Dendritic cell treated with granulocyte-macrophage colony-stimulating factor and Interleukin-4, amounts not matched to agents 40 ng/mL and 50 ng/mL, for 4 days (primary cell): ENCODE data around the gene PDLIM5.
"Not testable (repeated sequence)": the region's sequence is repeated elsewhere in the genome, so short reads cannot be mapped to it uniquely, and the experiment has no call there.

Experiments
- H3K27ac Mint-ChIP-seq: one replicate; pipeline ENCODE4 v1.8.0; 2022; ENCODE audit warnings: mild to moderate bottlenecking, mixed read lengths
- H3K27me3 Mint-ChIP-seq: one replicate; pipeline ENCODE4 v1.8.0; 2022; ENCODE audit warnings: mild to moderate bottlenecking, mixed read lengths
- H3K36me3 Mint-ChIP-seq: one replicate; pipeline ENCODE4 v1.8.0; 2022; ENCODE audit warnings: low read depth, mixed read lengths
- H3K4me1 Mint-ChIP-seq: one replicate; pipeline ENCODE4 v1.8.0; 2022; ENCODE audit warnings: low read depth, mixed read lengths
- H3K4me3 Mint-ChIP-seq: one replicate; pipeline ENCODE4 v1.8.0; 2022; ENCODE audit warnings: mild to moderate bottlenecking, moderate library complexity, mixed read lengths
- H3K9me3 Mint-ChIP-seq: one replicate; pipeline ENCODE4 v1.8.0; 2022; ENCODE audit warnings: mixed read lengths
- intact Hi-C: fragments of 100-400 bp; cut with micrococcal nuclease; formaldehyde crosslinking; loops from one replicate; pipeline ENCODE4 v1.15.0; 2022

PDLIM5 gene

DNA sequence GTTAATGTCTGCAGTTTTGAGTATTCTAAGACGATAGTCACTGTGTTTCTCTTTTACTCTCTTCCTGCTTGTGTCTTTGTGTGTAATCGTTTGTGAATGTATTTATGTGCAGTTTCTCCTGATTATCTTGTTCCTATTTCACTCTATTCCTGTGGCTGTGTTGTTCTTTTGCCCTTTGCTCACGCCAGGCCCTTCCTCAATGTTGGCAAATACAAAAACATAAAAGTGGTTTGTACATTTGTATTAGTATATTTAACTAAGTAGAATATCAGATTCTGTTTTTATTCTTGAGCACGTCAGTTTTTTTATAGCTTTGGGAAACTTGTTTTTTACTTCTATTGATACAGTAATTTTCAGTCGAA, 198.4 kb downstream of the PDLIM5 start:
- Mint-ChIP-seq H3K27me3 (no peaks in the 10 kb centered on the region), H3K27ac (no peak overlapping the region), H3K4me1 (no peaks in the 10 kb centered on the region), H3K9me3 (no peaks in the 10 kb centered on the region), H3K4me3 (no peak overlapping the region), H3K36me3 (peaks cover 61% of the 10 kb centered on the region)
- intact Hi-C loops, result no loop called here

DNA sequence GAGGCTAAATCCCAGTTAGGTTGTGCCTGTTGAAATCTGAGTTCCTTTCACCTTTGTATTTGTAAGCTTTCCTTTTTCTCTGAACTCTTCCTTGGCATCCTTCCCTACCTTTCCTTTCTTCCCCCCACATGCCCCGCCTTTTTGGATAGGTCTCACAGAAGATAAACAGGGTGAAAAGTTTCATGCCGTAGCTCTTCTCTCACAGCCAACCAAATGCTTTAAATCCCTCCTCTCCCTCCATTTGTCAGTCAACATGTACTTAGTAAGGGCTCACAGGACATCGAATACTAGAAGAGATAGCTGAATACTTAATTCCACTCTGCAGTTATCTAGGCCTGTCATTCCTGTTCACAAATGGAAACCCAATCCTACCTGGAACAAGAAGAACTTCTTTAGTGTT, 198.9 kb downstream of the PDLIM5 start:
- no peak overlapping the region for H3K4me3 Mint-ChIP-seq
- no peaks in the 10 kb centered on the region for H3K9me3 Mint-ChIP-seq
- H3K27ac Mint-ChIP-seq, result no peak overlapping the region
- intact Hi-C loops, result no loop called here
- H3K4me1 Mint-ChIP-seq, result no peaks in the 10 kb centered on the region
- H3K27me3 Mint-ChIP-seq, result no peaks in the 10 kb centered on the region
- H3K36me3 Mint-ChIP-seq, result peaks cover 55% of the 10 kb centered on the region

DNA sequence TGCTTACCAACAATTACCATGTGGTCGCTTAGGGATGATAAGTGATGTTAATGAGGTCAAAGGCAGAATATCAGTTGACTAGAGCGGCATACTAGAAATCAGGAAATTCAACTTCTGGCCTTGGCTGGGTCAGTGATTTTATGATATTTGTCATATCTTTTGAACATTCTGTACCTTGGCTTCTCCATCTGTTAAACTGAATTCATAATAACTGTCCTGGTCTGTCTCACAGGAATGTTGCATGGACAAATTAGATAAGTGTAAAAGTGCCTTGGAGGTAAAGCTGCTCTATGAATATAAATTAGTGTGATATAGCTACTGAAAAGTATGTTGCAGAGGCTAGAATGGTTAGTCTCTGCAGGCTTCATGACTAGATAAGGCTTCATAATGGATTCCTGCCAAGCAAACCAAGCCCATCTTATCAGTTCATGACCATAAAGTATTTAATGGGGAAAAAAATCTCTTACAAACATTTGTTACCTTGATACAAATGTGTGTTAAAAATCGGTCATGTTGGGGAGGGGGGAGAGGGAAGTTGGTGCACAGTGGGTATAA, 201.4 kb downstream of the PDLIM5 start:
- Mint-ChIP-seq H3K4me3 (no peak overlapping the region), H3K4me1 (no peaks in the 10 kb centered on the region), H3K27ac (no peak overlapping the region)

DNA sequence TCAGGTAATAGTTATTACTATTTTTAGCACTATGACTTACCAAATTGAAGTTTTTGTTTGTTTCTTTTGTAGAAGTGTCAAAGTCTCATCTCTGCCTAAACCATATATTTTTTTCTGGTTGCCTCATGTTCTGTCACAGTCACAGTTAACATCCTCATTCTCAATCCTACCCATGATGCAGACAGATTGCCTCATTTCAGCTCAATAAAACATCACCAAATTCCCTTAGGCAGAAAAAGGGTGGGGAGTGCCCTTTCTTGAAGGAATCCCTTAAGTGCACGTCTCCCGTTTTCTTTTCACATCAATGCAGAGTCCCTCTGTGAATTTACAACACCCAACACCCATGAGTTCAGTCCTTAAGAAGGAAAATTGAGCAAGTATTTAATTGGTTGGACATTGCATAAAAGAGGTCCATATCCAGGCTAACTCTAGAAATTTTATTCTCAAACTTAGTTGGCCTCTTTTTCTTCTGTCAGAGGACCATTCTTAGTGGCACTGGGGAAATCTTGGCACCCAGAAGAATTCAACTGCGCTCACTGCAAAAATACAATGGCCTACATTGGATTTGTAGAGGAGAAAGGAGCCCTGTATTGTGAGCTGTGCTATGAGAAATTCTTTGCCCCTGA, 202.4 kb downstream of the PDLIM5 start:
- no peaks in the 10 kb centered on the region for H3K27me3 Mint-ChIP-seq
- no peak overlapping the region for H3K27ac Mint-ChIP-seq
- intact Hi-C loops, result no loop called here
- H3K4me3 Mint-ChIP-seq, result no peak overlapping the region
- H3K4me1 Mint-ChIP-seq, result no peaks in the 10 kb centered on the region
- H3K9me3 Mint-ChIP-seq, result no peaks in the 10 kb centered on the region
- H3K36me3 Mint-ChIP-seq, result peaks cover 56% of the 10 kb centered on the region

More for the DNA sequence above, 201.4 kb downstream of the PDLIM5 start:
- Mint-ChIP-seq H3K36me3 (peaks cover 56% of the 10 kb centered on the region), H3K27me3 (no peaks in the 10 kb centered on the region), H3K9me3 (no peaks in the 10 kb centered on the region)
- intact Hi-C loops, result no loop called here

DNA sequence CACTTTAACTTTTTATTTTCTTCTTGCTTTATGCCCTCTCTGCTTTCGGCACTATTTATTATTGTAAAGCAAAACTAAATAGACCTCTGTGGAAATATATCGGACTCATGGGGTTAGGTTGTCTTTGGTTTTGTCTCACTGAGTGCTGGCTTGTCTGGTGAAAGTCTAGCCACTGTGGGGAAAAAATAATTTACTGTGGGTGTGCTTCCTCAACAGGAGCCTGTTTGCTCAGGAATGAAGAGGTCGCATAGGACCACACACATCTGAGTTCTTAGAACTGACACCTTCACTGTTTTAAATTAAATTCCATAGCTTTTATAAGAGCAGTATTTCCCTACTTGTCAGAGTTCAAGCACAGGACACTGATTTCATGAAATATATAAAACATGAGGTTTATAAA, 203.0 kb downstream of the PDLIM5 start:
- Mint-ChIP-seq H3K4me3 (no peak overlapping the region), H3K27me3 (no peaks in the 10 kb centered on the region), H3K27ac (no peak overlapping the region), H3K4me1 (no peaks in the 10 kb centered on the region), H3K36me3 (peaks cover 57% of the 10 kb centered on the region), H3K9me3 (no peaks in the 10 kb centered on the region)
- intact Hi-C loops, result no loop called here

DNA sequence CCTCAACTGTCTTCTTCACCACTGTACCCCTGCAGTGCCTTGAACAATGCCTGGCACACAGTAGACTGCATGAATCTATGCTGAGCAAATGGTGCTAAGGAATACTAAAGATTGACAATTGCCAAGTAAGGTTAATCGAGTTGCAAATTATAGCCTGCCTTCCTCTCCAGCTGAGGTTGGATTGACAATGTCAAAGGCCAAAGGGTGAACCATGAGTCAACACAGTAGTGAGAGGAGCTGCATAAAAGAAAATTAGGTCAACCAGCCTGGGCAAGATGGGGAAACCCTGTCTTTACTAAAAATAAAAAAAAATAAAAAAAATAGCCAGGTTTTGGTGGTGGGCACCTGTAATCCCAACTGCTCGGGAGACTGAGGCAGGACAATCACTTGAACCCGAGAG, 208.9 kb downstream of the PDLIM5 start:
- Mint-ChIP-seq H3K27me3 (no peaks in the 10 kb centered on the region), H3K9me3 (no peaks in the 10 kb centered on the region), H3K4me3 (no peak overlapping the region), H3K36me3 (peaks cover 89% of the 10 kb centered on the region), H3K27ac (no peak overlapping the region), H3K4me1 (no peaks in the 10 kb centered on the region)
- intact Hi-C loops, result no loop called here

DNA sequence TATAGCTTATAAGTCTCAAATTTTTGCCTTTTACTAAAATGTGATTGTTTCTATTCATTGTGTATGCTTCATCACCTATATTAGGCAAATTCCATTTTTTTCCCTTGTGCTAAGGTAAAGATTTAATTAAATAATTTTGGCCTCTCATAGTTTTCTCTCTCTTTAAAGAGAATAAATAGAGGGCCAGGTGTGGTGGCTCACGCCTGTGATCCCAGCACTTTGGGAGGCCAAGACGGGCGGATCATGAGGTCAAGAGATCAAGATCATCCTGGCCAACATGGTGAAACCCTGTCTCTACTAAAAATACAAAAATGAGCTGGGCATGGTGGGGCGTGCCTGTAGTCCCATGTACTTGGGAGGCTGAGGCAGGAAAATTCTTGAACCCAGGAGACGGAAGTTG, 213.3 kb downstream of the PDLIM5 start:
- H3K27me3 Mint-ChIP-seq, H3K4me1 Mint-ChIP-seq, H3K9me3 Mint-ChIP-seq, intact Hi-C loops, H3K27ac Mint-ChIP-seq, H3K4me3 Mint-ChIP-seq: not testable (repeated sequence)
- peaks cover 55% of the 10 kb centered on the region for H3K36me3 Mint-ChIP-seq

DNA sequence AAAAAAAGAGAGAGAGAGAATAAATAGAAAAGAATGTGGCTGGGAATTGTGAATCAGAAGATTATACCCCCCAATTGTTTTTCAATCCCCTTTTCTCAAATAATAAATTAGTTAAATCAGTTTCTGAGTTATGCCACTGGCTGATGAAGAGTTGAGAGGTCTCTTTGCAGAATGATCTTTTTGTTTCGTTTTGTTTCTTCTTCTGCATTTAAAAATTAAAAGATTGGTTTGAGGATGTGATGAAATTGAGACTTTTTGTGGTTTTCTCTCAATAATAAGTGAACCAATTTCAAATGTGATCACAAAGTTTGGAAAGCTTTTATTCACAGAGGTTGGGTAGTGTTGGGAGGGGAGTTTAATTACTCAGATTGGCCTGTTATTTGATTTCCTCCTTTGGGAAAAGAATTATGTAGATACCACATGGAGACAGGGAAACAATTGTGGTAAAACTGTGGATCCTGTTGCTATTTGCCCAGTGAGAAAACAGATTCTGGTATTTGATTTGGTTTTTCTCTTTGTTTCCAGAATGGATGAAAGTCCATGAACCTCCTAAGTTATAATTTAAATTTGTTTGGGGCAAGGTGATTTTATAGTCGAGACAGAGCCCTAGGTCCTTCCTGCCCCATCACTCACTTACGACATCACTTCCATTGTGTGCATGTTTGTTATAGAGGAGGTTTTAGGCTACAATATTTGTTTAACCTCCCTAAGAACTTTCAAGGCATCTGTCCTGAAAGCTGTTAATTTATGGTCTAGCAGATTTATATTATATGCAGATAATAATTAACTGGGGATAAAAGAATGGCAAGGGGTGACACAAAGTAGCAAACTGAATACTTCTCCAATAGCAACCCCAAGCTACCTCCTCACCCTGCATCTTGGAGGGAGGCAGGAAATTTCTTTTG, 214.0 kb downstream of the PDLIM5 start:
- no peaks in the 10 kb centered on the region for H3K27me3 Mint-ChIP-seq
- no peak overlapping the region for H3K4me3 Mint-ChIP-seq
- peaks cover 48% of the 10 kb centered on the region for H3K36me3 Mint-ChIP-seq
- no peaks in the 10 kb centered on the region for H3K9me3 Mint-ChIP-seq
- H3K4me1 Mint-ChIP-seq, result no peaks in the 10 kb centered on the region
- H3K27ac Mint-ChIP-seq, result no peak overlapping the region
- intact Hi-C loops, result no loop called here

DNA sequence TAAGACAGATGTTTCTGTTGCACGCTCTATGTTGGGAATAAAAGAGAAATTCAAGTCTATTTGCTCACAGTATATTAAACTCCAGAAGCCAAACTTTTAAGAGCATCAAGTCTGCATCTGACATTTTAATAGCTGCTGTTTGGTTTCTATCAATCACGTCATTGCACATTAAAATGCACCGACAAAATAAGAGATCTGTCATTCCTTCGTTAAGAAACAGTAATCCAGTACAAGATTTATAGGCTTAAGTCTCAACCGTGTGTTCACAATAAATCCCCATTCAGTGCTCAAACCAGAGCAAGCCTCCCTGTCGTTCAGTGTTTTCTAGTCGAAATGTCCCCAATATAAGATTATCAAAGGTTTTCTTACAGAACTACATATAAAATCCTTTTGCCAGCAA, 217.0 kb downstream of the PDLIM5 start:
- intact Hi-C loops, result no loop called here
- H3K27me3 Mint-ChIP-seq, result no peaks in the 10 kb centered on the region
- H3K36me3 Mint-ChIP-seq, result peaks cover 23% of the 10 kb centered on the region
- H3K4me1 Mint-ChIP-seq, result no peaks in the 10 kb centered on the region
- H3K9me3 Mint-ChIP-seq, result no peaks in the 10 kb centered on the region
- no peak overlapping the region for H3K27ac Mint-ChIP-seq
- no peak overlapping the region for H3K4me3 Mint-ChIP-seq

DNA sequence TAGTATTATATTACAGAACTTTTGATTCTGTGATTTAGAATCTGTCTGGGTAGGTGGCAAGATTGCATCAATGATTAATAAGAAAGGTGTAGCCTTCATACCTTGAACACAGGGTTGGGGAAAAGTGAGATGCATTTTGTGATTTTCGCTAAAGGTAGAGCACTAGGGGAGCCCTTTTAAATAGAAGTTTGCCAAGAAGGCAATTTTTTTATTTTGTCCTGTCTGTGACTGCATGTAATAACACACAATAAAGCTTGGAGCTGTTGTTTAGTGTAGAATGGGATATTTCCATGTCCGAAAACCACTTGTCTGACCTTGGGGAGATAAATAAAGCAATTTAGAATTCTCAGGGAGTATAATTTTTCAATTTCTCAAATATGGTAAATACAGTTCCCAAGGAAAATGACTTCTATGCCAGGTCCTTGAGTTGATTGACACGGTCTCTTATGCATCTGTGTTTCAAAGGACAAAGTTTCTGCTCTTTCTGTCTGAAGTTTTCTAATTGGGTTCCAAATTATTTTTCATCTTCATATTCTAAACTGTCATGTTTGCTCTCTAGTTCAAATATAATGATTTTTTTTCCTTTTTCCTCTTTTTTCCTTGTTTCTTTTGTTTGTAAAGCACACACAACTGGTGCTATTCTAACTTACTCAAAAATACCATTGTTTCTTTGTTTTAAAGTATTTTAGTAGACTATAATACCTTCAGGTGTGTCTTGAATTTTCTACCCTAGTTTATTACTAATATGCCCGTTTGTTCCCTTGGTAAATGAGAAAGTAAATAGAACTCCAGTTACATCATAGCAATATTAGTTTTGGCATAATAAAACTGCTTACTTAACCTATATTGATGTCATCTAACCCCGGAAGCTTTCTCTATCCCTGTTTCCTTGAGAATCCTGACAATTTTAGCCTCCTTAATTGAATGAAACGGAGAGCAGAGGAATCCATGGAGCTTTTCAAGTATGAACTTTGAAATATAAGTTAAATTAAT, 218.2 kb downstream of the PDLIM5 start:
- no peaks in the 10 kb centered on the region for H3K4me1 Mint-ChIP-seq
- no peak overlapping the region for H3K27ac Mint-ChIP-seq
- H3K4me3 Mint-ChIP-seq, result no peak overlapping the region
- intact Hi-C loops, result no loop called here
- no peaks in the 10 kb centered on the region for H3K9me3 Mint-ChIP-seq
- H3K27me3 Mint-ChIP-seq, result no peaks in the 10 kb centered on the region
- peaks cover 13% of the 10 kb centered on the region for H3K36me3 Mint-ChIP-seq

DNA sequence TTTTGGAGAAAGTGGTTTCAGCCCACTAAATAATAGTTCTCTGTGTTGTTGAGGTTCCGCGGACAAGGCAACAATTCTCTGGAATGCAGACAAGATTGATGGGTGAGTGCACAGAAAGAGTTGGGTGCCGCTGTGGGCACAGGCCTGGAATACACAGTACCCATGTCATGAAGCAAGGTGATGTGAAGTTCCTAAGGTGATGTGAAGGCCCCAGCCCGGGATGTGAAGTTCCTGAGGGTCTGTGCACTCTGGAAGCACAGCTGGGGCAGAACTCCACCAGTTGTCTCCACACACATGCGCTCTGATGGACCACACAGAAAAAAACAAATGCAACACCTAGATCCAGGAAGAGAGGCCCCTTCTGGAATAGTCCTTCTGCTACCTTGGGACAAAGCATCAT, 219.4 kb downstream of the PDLIM5 start:
- intact Hi-C loops, result no loop called here
- Mint-ChIP-seq H3K27me3 (no peaks in the 10 kb centered on the region), H3K9me3 (no peaks in the 10 kb centered on the region), H3K4me3 (no peak overlapping the region), H3K27ac (no peak overlapping the region), H3K4me1 (no peaks in the 10 kb centered on the region), H3K36me3 (peaks cover 1% of the 10 kb centered on the region)

DNA sequence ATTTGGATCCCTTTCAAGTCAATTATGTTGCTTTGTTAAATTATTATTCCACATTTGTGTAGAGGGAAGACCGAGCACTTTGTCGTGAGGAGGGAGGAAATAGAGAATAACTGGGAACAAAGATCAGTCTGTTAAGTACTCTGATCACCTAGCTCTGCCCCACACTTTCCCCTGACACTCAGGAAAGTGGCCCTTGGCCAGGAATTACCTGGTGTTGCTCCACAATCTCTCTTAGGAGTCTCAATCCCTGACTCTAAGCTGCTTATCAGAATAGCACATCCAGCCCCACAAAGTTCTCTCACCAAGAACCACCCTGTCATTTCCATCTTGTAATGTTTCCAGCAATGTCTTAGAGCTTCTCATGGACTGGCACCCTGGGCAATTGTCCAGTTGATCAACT, 222.2 kb downstream of the PDLIM5 start:
- no peaks in the 10 kb centered on the region for H3K27me3 Mint-ChIP-seq
- H3K27ac Mint-ChIP-seq, result no peak overlapping the region
- H3K36me3 Mint-ChIP-seq, result no peaks in the 10 kb centered on the region
- H3K4me3 Mint-ChIP-seq, result no peak overlapping the region
- no peaks in the 10 kb centered on the region for H3K9me3 Mint-ChIP-seq
- intact Hi-C loops, result no loop called here
- no peaks in the 10 kb centered on the region for H3K4me1 Mint-ChIP-seq

DNA sequence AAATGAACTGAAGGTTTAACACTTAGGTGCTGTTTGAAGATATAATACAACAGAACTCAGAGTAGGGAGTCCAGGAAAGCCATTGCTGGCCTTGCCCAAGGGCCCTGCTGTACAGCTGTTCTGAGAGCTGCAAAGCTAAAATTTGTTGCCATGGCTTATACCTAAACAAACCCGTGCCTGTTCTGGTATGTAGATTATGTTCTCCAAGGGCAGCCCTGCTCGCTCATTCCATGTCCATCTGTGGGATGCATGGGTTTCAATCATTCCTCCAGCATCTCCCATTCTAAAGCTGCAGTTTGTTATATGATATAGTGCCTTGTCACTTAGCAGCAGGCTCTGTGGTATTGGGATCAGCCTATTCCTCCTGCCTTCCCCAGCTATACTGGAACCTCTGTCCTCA, 225.2 kb downstream of the PDLIM5 start:
- Mint-ChIP-seq H3K27ac (no peak overlapping the region), H3K36me3 (no peaks in the 10 kb centered on the region), H3K4me3 (no peak overlapping the region), H3K27me3 (no peaks in the 10 kb centered on the region), H3K9me3 (no peaks in the 10 kb centered on the region), H3K4me1 (no peaks in the 10 kb centered on the region)
- intact Hi-C loops, result no loop called here

DNA sequence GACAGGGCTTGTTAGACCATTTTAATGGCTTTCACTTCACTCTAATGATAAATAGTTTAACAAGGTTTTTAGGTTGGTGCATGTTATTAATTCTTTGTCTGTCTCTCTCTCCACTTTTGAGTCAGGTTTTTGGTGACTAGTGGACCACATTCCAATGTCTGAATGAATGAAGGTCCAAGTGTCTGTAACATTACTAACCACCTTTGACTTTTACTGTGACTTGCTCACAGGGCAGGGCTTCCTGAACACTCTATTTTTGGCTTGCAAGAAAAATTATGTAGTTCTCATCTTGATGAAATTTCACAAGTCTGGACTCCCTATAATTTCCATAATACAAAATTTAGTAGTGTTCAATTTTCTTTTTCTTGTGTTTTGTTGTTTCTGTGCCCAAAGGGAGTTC, 227.2 kb downstream of the PDLIM5 start:
- intact Hi-C loops, result no loop called here
- no peaks in the 10 kb centered on the region for H3K9me3 Mint-ChIP-seq
- no peak overlapping the region for H3K4me3 Mint-ChIP-seq
- H3K27ac Mint-ChIP-seq, result no peak overlapping the region
- no peaks in the 10 kb centered on the region for H3K27me3 Mint-ChIP-seq
- H3K36me3 Mint-ChIP-seq, result no peaks in the 10 kb centered on the region
- H3K4me1 Mint-ChIP-seq, result no peaks in the 10 kb centered on the region
